Measurements from ENCODE around the gene LILRB3.
"Not testable (repeated sequence)": the region's sequence is repeated elsewhere in the genome, so short reads cannot be mapped to it uniquely, and the experiment has no call there.

LILRB3 gene

GRCh38 chr19:54242646-54243045 is 19.8 kb upstream of the LILRB3 start, which contains the start of gene LILRA6:
Gene LILRA6 (minus strand): TSS chr19:54242790.
- DNase-seq = not testable (repeated sequence)

GRCh38 chr19:54242234-54242633 is 19.4 kb upstream of the LILRB3 start:
- DNase-seq = not testable (repeated sequence)

- not testable (repeated sequence) for DNase-seq
These were observed 17.8 kb upstream of the LILRB3 start for GRCh38 chr19:54240372-54241336.

- not testable (repeated sequence) for DNase-seq
These were observed 16.9 kb upstream of the LILRB3 start for GRCh38 chr19:54239491-54240371.

- DNase-seq = no peak
These were observed 11.1 kb upstream of the LILRB3 start for GRCh38 chr19:54233941-54234340.

GRCh38 chr19:54231077-54231931 is 8.5 kb upstream of the LILRB3 start:
- DNase-seq = peak; percentile 17 to 94 (median 71)

GRCh38 chr19:54230031-54230430 is 7.2 kb upstream of the LILRB3 start:
- no peak for DNase-seq

GRCh38 chr19:54229146-54229545 is 6.3 kb upstream of the LILRB3 start:
- no peak for DNase-seq

GRCh38 chr19:54224619-54225018 is 1.8 kb upstream of the LILRB3 start:
- not testable (repeated sequence) for DNase-seq

GRCh38 chr19:54223937-54224281 is 1.1 kb upstream of the LILRB3 start:
- not testable (repeated sequence) for DNase-seq

GRCh38 chr19:54223277-54223936 is 600 bp upstream of the LILRB3 start:
- not testable (repeated sequence) for DNase-seq

GRCh38 chr19:54221947-54222346 is 860 bp downstream of the LILRB3 start:
- not testable (repeated sequence) for DNase-seq

GRCh38 chr19:54219702-54220101 is 3.1 kb downstream of the LILRB3 start:
- not testable (repeated sequence) for DNase-seq

- DNase-seq = no peak
These were observed 3.7 kb downstream of the LILRB3 start for GRCh38 chr19:54218960-54219661.

GRCh38 chr19:54218259-54218658 is 4.5 kb downstream of the LILRB3 start:
- DNase-seq = no peak

- DNase-seq = not testable (repeated sequence)
These were observed 5.1 kb downstream of the LILRB3 start for GRCh38 chr19:54217517-54218247.

GRCh38 chr19:54216869-54217268 is 5.9 kb downstream of the LILRB3 start:
- DNase-seq = no peak

- not testable (repeated sequence) for DNase-seq
These were observed 8.1 kb downstream of the LILRB3 start for GRCh38 chr19:54214734-54215133.

GRCh38 chr19:54214217-54214616 is 8.6 kb downstream of the LILRB3 start:
- not testable (repeated sequence) for DNase-seq
